ENCODE measurements around the gene PREX1.

GRCh38 chr20:48723308-48724264 is 104.2 kb downstream of the PREX1 start:
- TF ChIP-seq POLR2A (IDR thresholded peaks at IDR 0.05) (no peak), CTCF (IDR thresholded peaks at IDR 0.05) (no peak)

Data from adrenal gland (tissue), 5 donors.